ENCODE results near the gene F8A1.

- TF ChIP-seq CTCF (IDR thresholded peaks at IDR 0.05; ENCODE audit: low read depth, low read length): no peak
- no peak for TF ChIP-seq EZH2phosphoT487 (IDR thresholded peaks at IDR 0.05; ENCODE audit: low read depth)
These were observed 22.7 kb downstream of the F8A1 start for GRCh38 chrX:154908821-154909220.
